Keratinocyte (primary cell): ENCODE measurements around the gene CC2D1A. TPM values are rescaled to one million over a fixed set of nuclear protein-coding genes. Genes with fewer than 3 reads are reported as not detected.
A peak's percentile ranks its signal among the peaks of the same experiment; 100 is the strongest.

Source experiments
- DNase-seq: peaks from one replicate; pipeline ENCODE4 v3.0.0-alpha.2; 2011; ENCODE audit warnings: low read depth, missing footprints, low spot score
- FAIRE-seq: peaks from 2 replicates; lab custom pipeline; 2011; peaks lifted over from hg19 to GRCh38; lab: Jason Lieb, UNC
- H2AFZ ChIP-seq: 2 replicates; pipeline ENCODE4 v1.6.0; 2012; ENCODE audit warnings: low read length, control low read depth, inconsistent platforms; ENCODE audit not compliant: control insufficient read depth
- H3K27ac ChIP-seq: 2 replicates; pipeline ENCODE4 v1.5.1; 2011; ENCODE audit warnings: low read length; ENCODE audit not compliant: control insufficient read depth, insufficient read depth
- H3K27me3 ChIP-seq: 3 replicates; pipeline ENCODE4 v1.6.0; 2011; ENCODE audit warnings: low read length; ENCODE audit not compliant: control insufficient read depth, insufficient read depth; ENCODE audit errors: extremely low read depth
- H3K36me3 ChIP-seq, 2 experiments: 2 replicates in 1 of 2; 3 replicates in 1 of 2; pipeline ENCODE4 v1.5.1; 2011; ENCODE audit warnings: low read length in 2 of 2, mild to moderate bottlenecking in 1 of 2; ENCODE audit not compliant: control insufficient read depth in 2 of 2, insufficient read depth in 2 of 2; ENCODE audit errors: extremely low read depth in 1 of 2
- H3K4me1 ChIP-seq: 3 replicates; pipeline ENCODE4 v1.5.1; 2011; ENCODE audit warnings: low read length; ENCODE audit not compliant: control insufficient read depth, insufficient read depth; ENCODE audit errors: extremely low read depth
- H3K4me2 ChIP-seq: 3 replicates; pipeline ENCODE4 v1.6.0; 2011; ENCODE audit warnings: low read depth, low read length; ENCODE audit not compliant: control insufficient read depth, insufficient read depth; ENCODE audit errors: extremely low read depth
- H3K4me3 ChIP-seq, 3 experiments: fragments of 200-600 bp in 1 of 3; sonication (generic) in 1 of 3; 2 replicates in 2 of 3; 3 replicates in 1 of 3; pipeline ENCODE4 v1.5.1; 2011 to 2016; ENCODE audit warnings: low read length in 3 of 3, mild to moderate bottlenecking in 3 of 3, control low read depth in 2 of 3, inconsistent platforms in 1 of 3, low read depth in 1 of 3, mixed read lengths in 1 of 3, mixed run types in 1 of 3, moderate library complexity in 1 of 3; ENCODE audit not compliant: control insufficient read depth in 2 of 3, insufficient read depth in 2 of 3; ENCODE audit errors: extremely low read depth in 1 of 3
- H3K79me2 ChIP-seq: 2 replicates; pipeline ENCODE4 v1.6.0; 2012; ENCODE audit warnings: low read length; ENCODE audit not compliant: control insufficient read depth, insufficient read depth
- H3K9ac ChIP-seq: 3 replicates; pipeline ENCODE4 v1.6.0; 2011; ENCODE audit warnings: low read length; ENCODE audit not compliant: control insufficient read depth, insufficient read depth; ENCODE audit errors: extremely low read depth
- H3K9me1 ChIP-seq: 3 replicates; pipeline ENCODE4 v1.6.0; 2011; ENCODE audit warnings: low read length; ENCODE audit not compliant: control insufficient read depth, insufficient read depth; ENCODE audit errors: extremely low read depth
- H3K9me3 ChIP-seq: 2 replicates; pipeline ENCODE4 v1.5.1; 2012; ENCODE audit warnings: low read depth, low read length; ENCODE audit not compliant: control insufficient read depth
- H4K20me1 ChIP-seq: 3 replicates; pipeline ENCODE4 v1.6.0; 2011; ENCODE audit warnings: low read length; ENCODE audit not compliant: control insufficient read depth, insufficient read depth; ENCODE audit errors: extremely low read depth
- CTCF ChIP-seq, 3 experiments: IDR thresholded peaks in 1 of 3; conservative IDR thresholded peaks in 1 of 3; optimal IDR thresholded peaks in 1 of 3; 2 replicates in 2 of 3; 3 replicates in 1 of 3; pipeline versions ENCODE3 to v1.5.1; 2011; ENCODE audit warnings: low read length in 3 of 3, mild to moderate bottlenecking in 3 of 3, moderate library complexity in 2 of 3, control low read depth in 1 of 3, inconsistent platforms in 1 of 3; ENCODE audit not compliant: insufficient read depth in 2 of 3; ENCODE audit errors: extremely low read depth in 1 of 3
- EZH2 ChIP-seq: IDR thresholded peaks from one replicate; pipeline ENCODE4 v1.6.1; 2012; ENCODE audit warnings: inconsistent platforms, mild to moderate bottlenecking, low read length, moderate library complexity
- dilution Hi-C: fragments of 300-500 bp; cut with MboI; formaldehyde crosslinking; loops from one replicate; pipeline ENCODE4 v1.7.0; 2020; ENCODE audit warnings: low sequenced_read_pairs; ENCODE audit not compliant: extremely low pct_ligation_motif_present
- polyA plus RNA-seq, 5 experiments: library from polyadenylated mRNA; depleted of rRNA in 3 of 5; stranded (reverse) in 3 of 5; stranded (forward) in 1 of 5; unstranded in 1 of 5; fragments of >200 nt; gene quantifications; 1 replicate in 1 of 5; 2 replicates in 3 of 5; 3 replicates in 1 of 5; pipeline versions ENCODE4 v1.2.1 to v1.2.3, GENCODE V29; 2011 to 2012; ENCODE audit warnings: missing spikeins in 2 of 5, low read depth in 1 of 5, low replicate concordance in 1 of 5

CC2D1A gene
- polyA plus RNA-seq, 1 donor (not counting 4 experiments of a cell fraction or from before 2014, with no cell fraction given) = 11.2 TPM

DNA sequence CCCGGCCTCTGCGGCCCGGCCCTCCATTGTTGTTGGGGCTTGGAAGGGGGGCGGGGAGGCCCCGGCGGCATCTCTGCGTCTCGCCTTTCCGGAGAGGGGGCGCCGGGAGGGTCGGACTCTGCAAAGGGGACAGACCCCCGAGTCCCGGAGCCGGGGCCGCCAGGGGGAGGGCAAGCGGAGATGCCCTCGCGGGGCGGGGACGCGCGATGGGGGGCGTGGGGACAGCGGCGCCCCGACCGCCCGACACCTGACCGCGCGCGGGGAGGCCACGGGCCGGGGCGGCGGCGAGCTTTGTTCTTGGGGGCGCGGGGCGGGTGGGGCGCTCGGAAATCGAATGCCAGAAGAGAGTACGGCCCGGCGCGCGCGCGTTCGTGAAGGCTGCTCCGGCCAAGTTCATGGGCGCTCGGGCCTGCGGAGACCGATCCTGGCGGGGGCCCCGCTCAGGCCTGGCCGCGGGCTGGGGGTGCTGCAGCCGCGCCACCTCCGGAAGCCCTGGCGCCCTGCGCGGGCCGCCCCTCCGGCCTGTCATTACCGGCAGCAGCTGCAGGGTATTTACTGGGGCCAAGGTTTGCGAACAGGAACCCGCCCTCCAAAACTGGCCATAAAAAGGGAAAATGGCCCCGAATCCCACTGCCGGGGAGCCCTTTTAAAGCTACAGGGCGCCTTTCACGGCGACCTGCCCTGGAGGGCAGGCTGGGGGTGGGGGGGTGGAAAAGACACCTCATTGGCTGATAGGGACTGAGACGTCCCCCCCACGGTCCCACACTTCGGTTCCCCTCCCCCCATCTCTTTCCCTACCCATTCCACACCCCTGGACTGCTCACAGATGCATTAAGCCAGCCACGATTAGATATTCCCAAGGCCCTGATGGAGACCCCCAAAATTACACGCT lies 40.2 kb upstream of the CC2D1A start:
- DNase-seq (no peak), FAIRE-seq (no peak)
- dilution Hi-C loops = no loop called here
- no peaks in the 10 kb centered on the region for H3K9me1 ChIP-seq
- H3K36me3 ChIP-seq = no peaks in the 10 kb centered on the region
- peak overlapping the region; percentile 77 for H3K4me2 ChIP-seq
- peaks cover 18% of the 10 kb centered on the region for H3K27me3 ChIP-seq
- H3K27ac ChIP-seq = no peak overlapping the region
- peak overlapping the region; percentile 28 for H3K9ac ChIP-seq
- H4K20me1 ChIP-seq = no peaks in the 10 kb centered on the region
- no peak overlapping the region for H2AFZ ChIP-seq
- no peak for TF ChIP-seq CTCF (optimal IDR thresholded peaks at IDR 0.05 in 1 of 3, IDR thresholded peaks at IDR 0.05 in 1 of 3, conservative IDR thresholded peaks at IDR 0.05 in 1 of 3; ENCODE audit: extremely low read depth in 1 of 3, insufficient read depth in 2 of 3, low read length in 3 of 3)
- peak; percentile 83 for TF ChIP-seq EZH2
- H3K4me3 ChIP-seq = peak overlapping the region; percentile 31 to 52 (median 51)
- no peaks in the 10 kb centered on the region for H3K9me3 ChIP-seq
- peaks cover 16% of the 10 kb centered on the region for H3K4me1 ChIP-seq
- H3K79me2 ChIP-seq = no peaks in the 10 kb centered on the region

GRCh38 chr19:13866463-13867046 lies 39.4 kb upstream of the CC2D1A start:
- H3K4me1 ChIP-seq = peaks cover 10% of the 10 kb centered on the region
- no peak overlapping the region for H3K4me3 ChIP-seq
- H3K36me3 ChIP-seq = no peaks in the 10 kb centered on the region
- no peak overlapping the region for H3K27ac ChIP-seq
- no peaks in the 10 kb centered on the region for H3K79me2 ChIP-seq
- peaks cover 18% of the 10 kb centered on the region for H3K27me3 ChIP-seq
- H3K4me2 ChIP-seq = no peak overlapping the region
- no peaks in the 10 kb centered on the region for H4K20me1 ChIP-seq
- H3K9me3 ChIP-seq = no peaks in the 10 kb centered on the region
- H3K9ac ChIP-seq = no peak overlapping the region
- dilution Hi-C loops = no loop called here
- no peak overlapping the region for H2AFZ ChIP-seq
- no peak for DNase-seq
- TF ChIP-seq CTCF (optimal IDR thresholded peaks at IDR 0.05 in 1 of 3, IDR thresholded peaks at IDR 0.05 in 1 of 3, conservative IDR thresholded peaks at IDR 0.05 in 1 of 3; ENCODE audit: extremely low read depth in 1 of 3, insufficient read depth in 2 of 3, low read length in 3 of 3) = no peak
- TF ChIP-seq EZH2 = no peak
- FAIRE-seq = peak; percentile 36
- H3K9me1 ChIP-seq = no peaks in the 10 kb centered on the region
